ENCODE results near the gene BORCS8.
"Not testable (repeated sequence)": the region's sequence is repeated elsewhere in the genome, so short reads cannot be mapped to it uniquely, and the experiment has no call there.

Gene BORCS8

DNA sequence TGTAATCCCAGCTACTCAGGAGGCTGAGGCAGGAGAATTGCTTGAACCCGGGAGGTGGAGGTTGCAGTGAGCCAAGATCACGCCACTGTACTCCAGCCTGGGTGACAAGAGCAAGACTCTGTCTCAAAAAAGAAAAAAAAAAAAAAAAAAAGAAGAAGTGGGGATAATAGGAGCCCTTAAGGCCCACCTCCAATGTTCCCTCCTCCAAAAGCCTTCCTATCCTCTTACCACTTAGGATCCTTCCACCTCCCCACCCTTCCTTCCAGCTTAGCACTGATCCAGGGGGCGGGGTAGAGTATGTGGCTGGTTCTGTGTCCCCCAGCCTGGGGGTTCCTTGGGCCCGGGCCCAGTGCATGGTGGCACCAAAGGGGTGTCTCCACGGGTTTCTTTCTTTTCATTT is 18.7 kb downstream of the BORCS8 start:
- 88% methylated on average over 4 of the region's 5 CpGs for WGBS
- H3K36me3 ChIP-seq (ENCODE audit: insufficient read depth, low read length); H3K4me3 ChIP-seq (ENCODE audit: low read length); H3K9ac ChIP-seq (ENCODE audit: low read depth, low read length); H3K27ac ChIP-seq (ENCODE audit: low read depth, low read length); H3K9me3 ChIP-seq (ENCODE audit: insufficient read depth, low read depth, low read length); H3K4me1 ChIP-seq (ENCODE audit: insufficient read depth, low read length): not testable (repeated sequence)
- H3K27me3 ChIP-seq (ENCODE audit: insufficient read depth, low read length), result peaks cover 26% of the 10 kb centered on the region

GRCh38 chr19:19171821-19172532 is 20.0 kb downstream of the BORCS8 start:
- no peaks in the 10 kb centered on the region for H3K36me3 ChIP-seq (ENCODE audit: insufficient read depth, low read length)
- H3K27ac ChIP-seq (ENCODE audit: low read depth, low read length), result no peak overlapping the region
- H3K4me1 ChIP-seq (ENCODE audit: insufficient read depth, low read length), result no peaks in the 10 kb centered on the region; the same call in 1 of the 2 replicates
- 67% methylated on average over 8 of the region's 8 CpGs for WGBS
- no peak overlapping the region for H3K9ac ChIP-seq (ENCODE audit: low read depth, low read length)
- H3K4me3 ChIP-seq (ENCODE audit: low read length), result no peak overlapping the region
- H3K9me3 ChIP-seq (ENCODE audit: insufficient read depth, low read depth, low read length), result no peaks in the 10 kb centered on the region
- H3K27me3 ChIP-seq (ENCODE audit: insufficient read depth, low read length), result peaks cover 26% of the 10 kb centered on the region

GRCh38 chr19:19170873-19171672 is 20.9 kb downstream of the BORCS8 start:
- Histone ChIP-seq H3K4me1 (ENCODE audit: insufficient read depth, low read length) (no peaks in the 10 kb centered on the region; the same call in 1 of the 2 replicates), H3K4me3 (ENCODE audit: low read length) (no peak overlapping the region; the same call in 1 of the 2 replicates), H3K27me3 (ENCODE audit: insufficient read depth, low read length) (peaks cover 26% of the 10 kb centered on the region), H3K9me3 (ENCODE audit: insufficient read depth, low read depth, low read length) (no peaks in the 10 kb centered on the region), H3K9ac (ENCODE audit: low read depth, low read length) (no peak overlapping the region), H3K36me3 (ENCODE audit: insufficient read depth, low read length) (no peaks in the 10 kb centered on the region), H3K27ac (ENCODE audit: low read depth, low read length) (no peak overlapping the region)
- WGBS, result 87% methylated on average over 6 of the region's 6 CpGs

DNA sequence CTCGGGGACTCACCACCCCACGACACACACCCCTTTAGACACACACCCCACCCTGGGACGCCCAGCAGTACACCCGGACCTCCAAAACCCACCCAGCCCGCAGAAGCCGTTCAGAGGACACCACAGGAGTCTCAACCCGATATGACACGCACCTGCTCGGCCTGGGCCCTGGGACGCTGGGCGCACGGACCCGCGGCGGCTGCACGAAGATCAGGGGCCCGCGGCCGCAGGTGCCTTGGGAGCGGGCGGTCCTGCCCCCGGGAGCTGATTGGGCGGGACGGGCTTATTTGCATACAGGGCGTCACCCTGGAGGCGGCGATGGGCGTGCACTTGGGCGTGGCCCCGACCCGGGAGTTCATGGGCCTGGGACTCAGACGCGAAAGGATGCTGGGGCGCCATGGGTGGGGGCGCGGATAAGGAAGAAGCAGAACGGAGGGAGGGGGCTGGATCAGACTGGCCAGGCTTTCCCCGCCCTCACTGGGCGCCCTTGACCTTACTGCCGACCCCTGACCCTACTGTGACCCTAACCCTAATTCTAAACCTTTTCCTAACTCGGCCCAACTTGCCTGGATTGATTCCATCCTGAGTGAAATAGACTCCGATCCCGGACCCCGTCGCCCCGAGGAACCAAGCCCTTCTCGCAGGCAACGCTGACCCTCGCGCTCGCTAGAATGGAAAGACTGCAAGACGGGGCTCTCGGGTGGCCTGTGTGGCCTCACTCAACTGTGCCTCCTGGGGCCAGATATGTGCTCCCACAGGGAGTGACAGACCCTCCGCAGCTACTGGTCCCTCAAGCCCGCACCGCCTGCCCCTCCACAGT is 21.7 kb downstream of the BORCS8 start, which contains the start of gene MEF2B:
Gene MEF2B (minus strand): TSS at position 211 of the 820 bp plus-strand sequence. CDS start 19,528 bp downstream, outside the sequence.
- no peaks in the 10 kb centered on the region for H3K36me3 ChIP-seq (ENCODE audit: insufficient read depth, low read length)
- peaks cover 26% of the 10 kb centered on the region for H3K27me3 ChIP-seq (ENCODE audit: insufficient read depth, low read length)
- 14% methylated on average over 56 of the region's 56 CpGs for WGBS
- no peak within 1 kb of the TSS for H3K9ac ChIP-seq (ENCODE audit: low read depth, low read length)
- peak within 1 kb of the TSS; percentile 48 for H3K4me3 ChIP-seq (ENCODE audit: low read length)
- H3K27ac ChIP-seq (ENCODE audit: low read depth, low read length), result no peak within 1 kb of the TSS
- H3K9me3 ChIP-seq (ENCODE audit: insufficient read depth, low read depth, low read length), result no peaks in the 10 kb centered on the region
- H3K4me1 ChIP-seq (ENCODE audit: insufficient read depth, low read length), result no peaks in the 10 kb centered on the region; the same call in 1 of the 2 replicates

GRCh38 chr19:19169236-19170052 is 22.5 kb downstream of the BORCS8 start:
- Histone ChIP-seq H3K9ac (ENCODE audit: low read depth, low read length) (no peak overlapping the region), H3K36me3 (ENCODE audit: insufficient read depth, low read length) (no peaks in the 10 kb centered on the region), H3K4me3 (ENCODE audit: low read length) (peak overlapping the region; percentile 48), H3K4me1 (ENCODE audit: insufficient read depth, low read length) (no peaks in the 10 kb centered on the region; the same call in 1 of the 2 replicates), H3K27me3 (ENCODE audit: insufficient read depth, low read length) (peaks cover 26% of the 10 kb centered on the region), H3K9me3 (ENCODE audit: insufficient read depth, low read depth, low read length) (no peaks in the 10 kb centered on the region), H3K27ac (ENCODE audit: low read depth, low read length) (no peak overlapping the region)
- WGBS, result 74% methylated on average over 9 of the region's 9 CpGs

DNA sequence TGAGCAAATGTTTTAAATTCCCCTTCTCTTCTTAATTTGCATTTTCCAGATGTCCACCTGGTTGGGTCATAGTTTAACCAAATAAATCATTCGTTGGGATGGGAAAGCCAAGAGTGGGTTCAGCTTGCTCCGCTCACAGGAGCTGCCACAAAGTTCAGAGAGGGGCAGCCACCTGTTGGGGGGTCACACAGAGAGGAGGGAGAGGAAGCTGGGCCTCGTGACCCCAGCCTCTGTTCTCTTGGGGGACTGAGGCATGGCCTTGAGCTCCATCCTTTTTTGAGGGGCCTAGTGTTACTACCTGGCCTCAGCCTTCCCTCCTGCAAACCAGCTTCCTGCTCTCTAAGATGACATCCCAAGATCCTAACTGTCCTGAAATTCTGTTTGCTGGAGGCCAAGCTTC is 24.3 kb downstream of the BORCS8 start:
- Histone ChIP-seq H3K9ac (ENCODE audit: low read depth, low read length) (no peak overlapping the region), H3K9me3 (ENCODE audit: insufficient read depth, low read depth, low read length) (no peaks in the 10 kb centered on the region), H3K36me3 (ENCODE audit: insufficient read depth, low read length) (no peaks in the 10 kb centered on the region), H3K27ac (ENCODE audit: low read depth, low read length) (no peak overlapping the region), H3K27me3 (ENCODE audit: insufficient read depth, low read length) (peaks cover 26% of the 10 kb centered on the region), H3K4me3 (ENCODE audit: low read length) (no peak overlapping the region), H3K4me1 (ENCODE audit: insufficient read depth, low read length) (no peaks in the 10 kb centered on the region; the same call in 1 of the 2 replicates)
- 75% methylated on average over 3 of the region's 3 CpGs for WGBS

GRCh38 chr19:19165396-19165795 is 26.6 kb downstream of the BORCS8 start:
- H3K9ac ChIP-seq (ENCODE audit: low read depth, low read length), result no peak overlapping the region
- H3K4me1 ChIP-seq (ENCODE audit: insufficient read depth, low read length), result no peaks in the 10 kb centered on the region
- WGBS, result 96% methylated on average over 1 of the region's 1 CpG

GRCh38 chr19:19162495-19162894 is 29.5 kb downstream of the BORCS8 start:
- Histone ChIP-seq H3K27me3 (ENCODE audit: insufficient read depth, low read length) (no peaks in the 10 kb centered on the region), H3K27ac (ENCODE audit: low read depth, low read length) (no peak overlapping the region), H3K9ac (ENCODE audit: low read depth, low read length) (no peak overlapping the region), H3K4me1 (ENCODE audit: insufficient read depth, low read length) (no peaks in the 10 kb centered on the region), H3K9me3 (ENCODE audit: insufficient read depth, low read depth, low read length) (no peaks in the 10 kb centered on the region), H3K36me3 (ENCODE audit: insufficient read depth, low read length) (no peaks in the 10 kb centered on the region), H3K4me3 (ENCODE audit: low read length) (no peak overlapping the region)
- WGBS, result 92% methylated on average over 7 of the region's 7 CpGs

More at GRCh38 chr19:19165396-19165795, 26.6 kb downstream of the BORCS8 start:
- H3K27ac ChIP-seq (ENCODE audit: low read depth, low read length), result no peak overlapping the region
- H3K4me3 ChIP-seq (ENCODE audit: low read length), result no peak overlapping the region
- no peaks in the 10 kb centered on the region for H3K9me3 ChIP-seq (ENCODE audit: insufficient read depth, low read depth, low read length)
- H3K27me3 ChIP-seq (ENCODE audit: insufficient read depth, low read length), result peaks cover 16% of the 10 kb centered on the region
- H3K36me3 ChIP-seq (ENCODE audit: insufficient read depth, low read length), result no peaks in the 10 kb centered on the region

- Histone ChIP-seq H3K27ac (ENCODE audit: low read depth, low read length) (peak overlapping the region; percentile 64; the same call in 1 of the 2 replicates), H3K36me3 (ENCODE audit: insufficient read depth, low read length) (no peaks in the 10 kb centered on the region), H3K27me3 (ENCODE audit: insufficient read depth, low read length) (no peaks in the 10 kb centered on the region), H3K9me3 (ENCODE audit: insufficient read depth, low read depth, low read length) (no peaks in the 10 kb centered on the region), H3K4me3 (ENCODE audit: low read length) (no peak overlapping the region), H3K4me1 (ENCODE audit: insufficient read depth, low read length) (no peaks in the 10 kb centered on the region), H3K9ac (ENCODE audit: low read depth, low read length) (peak overlapping the region; percentile 67)
- 56% methylated on average over 26 of the region's 26 CpGs for WGBS
Observed at GRCh38 chr19:19160461-19161035, 31.4 kb downstream of the BORCS8 start.

DNA sequence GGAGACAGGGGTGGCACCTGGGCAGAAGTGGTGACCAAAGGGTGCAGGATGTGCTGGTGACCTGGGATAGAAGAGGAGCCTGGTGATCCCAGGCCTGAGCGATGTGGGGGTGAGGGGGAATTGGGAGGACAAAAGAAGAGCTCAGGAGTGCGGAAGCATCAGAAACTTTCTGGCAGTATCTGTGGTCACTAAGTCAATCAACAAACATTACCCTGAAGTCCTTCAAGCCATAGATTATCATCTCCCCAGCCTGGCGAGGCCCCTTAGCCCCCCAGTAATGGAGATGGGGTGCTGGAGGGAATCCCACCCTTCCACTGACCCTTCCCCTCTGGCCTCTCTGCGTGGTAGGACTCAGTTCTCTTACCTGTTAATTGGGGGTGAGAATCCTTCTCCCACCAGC is 32.4 kb downstream of the BORCS8 start:
- WGBS, result 100% methylated on average over 3 of the region's 4 CpGs
- H3K36me3 ChIP-seq (ENCODE audit: insufficient read depth, low read length), result no peaks in the 10 kb centered on the region
- H3K9ac ChIP-seq (ENCODE audit: low read depth, low read length), result no peak overlapping the region
- no peaks in the 10 kb centered on the region for H3K27me3 ChIP-seq (ENCODE audit: insufficient read depth, low read length)
- no peak overlapping the region for H3K4me3 ChIP-seq (ENCODE audit: low read length)
- H3K27ac ChIP-seq (ENCODE audit: low read depth, low read length), result no peak overlapping the region
- H3K4me1 ChIP-seq (ENCODE audit: insufficient read depth, low read length), result no peaks in the 10 kb centered on the region
- H3K9me3 ChIP-seq (ENCODE audit: insufficient read depth, low read depth, low read length), result no peaks in the 10 kb centered on the region

All from HUES64 (cell line).